GM21786 (cell line): ENCODE data around the gene PHKG1.
"Not testable (repeated sequence)": the region's sequence is repeated elsewhere in the genome, so short reads cannot be mapped to it uniquely, and the experiment has no call there.

Source experiments
- ATAC-seq: cut with Tn5 transposase; IDR thresholded peaks from one replicate; pipeline ENCODE4 v1.9.1; 2021; ENCODE audit not compliant: unreplicated experiment

Gene PHKG1

DNA sequence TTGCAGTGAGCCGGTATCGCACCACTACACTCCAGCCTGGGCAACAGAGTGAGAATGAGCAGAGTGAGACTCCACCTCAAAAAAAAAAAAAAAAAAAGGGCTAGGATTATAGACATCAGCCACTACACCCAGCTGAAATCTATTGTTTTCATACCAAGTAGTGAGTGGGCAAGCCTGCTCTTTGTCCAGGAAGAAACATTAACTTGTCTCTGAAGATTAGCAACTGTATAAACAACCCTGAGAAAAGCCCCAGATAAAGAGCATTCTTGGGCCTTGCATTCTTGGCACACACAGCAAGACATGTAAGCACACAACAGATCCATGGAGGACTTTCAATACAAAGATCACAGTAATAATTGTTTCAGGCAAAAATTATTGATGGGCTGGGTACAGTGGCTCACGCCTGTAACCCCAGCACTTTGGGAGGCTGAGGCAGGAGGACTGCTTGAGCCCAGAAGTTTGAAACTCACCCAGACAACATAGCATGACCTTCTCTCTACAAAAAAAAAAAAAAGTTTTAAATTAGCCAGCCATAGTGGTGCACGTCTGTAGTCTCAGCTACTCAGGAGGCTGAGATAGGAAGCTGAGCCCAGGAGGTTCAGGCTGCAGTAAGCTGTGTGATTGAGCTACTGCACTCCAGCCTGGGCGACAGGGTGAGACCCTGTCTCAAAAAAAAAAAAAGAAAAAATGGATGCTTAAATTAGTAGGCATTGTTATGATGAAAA is 45.9 kb downstream of the PHKG1 start:
- ATAC-seq: no peak

DNA sequence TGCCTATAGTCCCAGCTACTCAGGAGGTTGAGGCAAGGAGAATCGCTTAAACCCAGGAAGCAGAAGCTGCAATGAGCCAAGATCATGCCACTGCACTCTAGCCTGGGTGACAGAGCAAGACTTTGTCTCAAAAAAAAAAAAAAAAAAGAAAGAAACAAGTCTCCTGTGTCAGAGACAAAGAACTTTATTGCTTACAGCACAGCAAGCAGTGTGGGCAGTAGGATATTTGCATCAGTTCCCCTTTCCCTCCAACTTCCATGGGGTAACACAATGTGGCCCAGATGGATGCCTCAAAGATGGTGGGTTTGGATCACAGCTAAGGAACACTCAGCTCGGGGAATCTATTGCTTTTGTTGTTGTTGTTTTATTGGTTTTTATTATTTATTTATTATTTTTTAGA is 47.0 kb downstream of the PHKG1 start:
- ATAC-seq: not testable (repeated sequence)

DNA sequence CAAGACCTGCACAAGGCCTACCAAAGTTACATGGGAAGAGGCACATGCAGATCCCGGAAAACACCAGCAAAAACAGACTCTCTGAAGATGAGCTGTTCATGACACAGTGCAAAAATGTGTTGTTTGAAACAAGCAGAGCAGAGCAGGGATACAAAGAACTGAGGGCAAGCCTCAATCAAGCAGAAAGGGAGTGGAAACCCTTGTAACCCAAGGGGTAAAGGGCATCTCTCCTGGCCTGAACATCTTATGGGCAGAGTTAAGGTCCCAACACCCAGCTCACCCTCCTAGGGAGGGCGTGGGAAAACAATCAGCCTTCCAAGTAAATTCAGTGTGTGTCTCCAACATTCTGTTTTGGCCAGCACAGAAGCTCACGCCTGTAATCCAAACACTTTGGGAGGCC is 52.0 kb downstream of the PHKG1 start:
- no peak for ATAC-seq

DNA sequence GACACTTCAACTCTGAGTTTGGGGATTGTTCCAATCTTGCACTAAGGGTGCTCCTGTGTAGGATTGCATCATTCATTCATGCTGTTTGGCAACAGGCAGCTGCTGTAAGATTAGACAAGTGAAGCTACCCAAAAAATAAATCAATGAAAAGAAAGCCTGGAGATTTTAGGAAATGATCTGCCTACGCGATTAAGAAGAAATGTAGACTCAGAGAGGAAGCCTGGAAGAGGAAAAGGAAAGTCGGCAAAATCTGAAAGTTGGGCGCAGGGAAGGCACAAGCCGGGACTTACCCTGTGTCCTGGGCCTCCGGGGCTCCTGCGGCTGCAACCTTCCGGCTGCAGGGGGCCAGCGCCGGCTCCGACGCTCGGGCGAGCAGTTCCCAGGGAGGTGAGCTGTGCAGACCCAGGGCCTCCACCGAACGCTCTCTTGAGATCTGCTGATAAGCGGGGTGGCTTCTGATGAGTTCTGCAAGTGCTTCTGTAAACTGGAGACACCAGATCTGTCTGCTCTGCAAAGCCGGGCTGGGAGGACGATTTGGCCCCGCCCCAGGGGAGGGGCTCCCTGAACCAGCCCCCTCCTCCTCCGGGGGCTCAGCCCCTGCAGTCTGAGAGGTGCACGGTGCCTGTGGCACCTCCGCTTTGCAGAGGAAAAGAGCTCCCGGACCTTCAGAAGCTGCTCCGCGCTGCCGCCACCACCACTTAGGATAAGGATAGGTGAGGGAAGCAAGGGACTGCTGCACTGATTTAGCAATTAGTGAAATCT is 58.9 kb downstream of the PHKG1 start:
- ATAC-seq: peak; percentile 94

DNA sequence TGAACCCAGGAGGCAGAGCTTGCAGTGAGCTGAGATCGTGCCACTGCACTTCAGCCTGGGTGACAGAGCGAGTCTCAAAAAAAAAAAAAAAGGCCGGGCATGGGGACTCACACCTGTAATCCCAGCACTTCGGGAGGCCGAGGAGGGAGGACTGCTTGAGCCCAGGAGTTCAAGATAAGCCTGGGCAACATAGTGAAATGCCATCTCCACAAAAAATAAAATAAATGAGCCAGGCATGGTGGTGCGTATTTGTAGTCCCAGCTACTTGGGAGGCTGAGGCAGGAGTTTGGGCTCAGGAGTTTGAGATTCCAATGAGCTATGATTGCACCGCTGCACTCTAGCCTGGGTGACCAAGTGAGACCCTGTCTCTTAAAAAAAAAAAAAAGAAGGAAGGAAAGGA is 60.2 kb downstream of the PHKG1 start:
- ATAC-seq: not testable (repeated sequence)

DNA sequence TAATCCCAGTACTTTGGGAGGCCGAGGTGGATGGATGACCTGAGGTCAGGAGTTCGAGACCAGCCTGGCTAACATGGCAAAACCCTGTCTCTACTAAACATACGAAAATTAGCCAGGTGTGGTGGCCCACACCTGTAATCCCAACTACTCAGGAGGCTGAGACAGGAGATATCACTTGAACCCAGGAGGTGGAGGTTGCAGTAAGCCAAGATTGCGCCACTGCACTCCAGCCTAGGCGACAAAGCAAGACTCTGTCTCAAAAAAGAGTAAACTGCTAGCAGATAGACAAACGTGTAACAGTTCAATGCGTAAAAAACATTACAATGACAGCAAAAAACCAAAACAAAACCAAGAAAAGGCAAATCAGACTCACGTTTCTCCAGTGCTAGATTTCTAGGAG is 61.2 kb downstream of the PHKG1 start:
- ATAC-seq: not testable (repeated sequence)

DNA sequence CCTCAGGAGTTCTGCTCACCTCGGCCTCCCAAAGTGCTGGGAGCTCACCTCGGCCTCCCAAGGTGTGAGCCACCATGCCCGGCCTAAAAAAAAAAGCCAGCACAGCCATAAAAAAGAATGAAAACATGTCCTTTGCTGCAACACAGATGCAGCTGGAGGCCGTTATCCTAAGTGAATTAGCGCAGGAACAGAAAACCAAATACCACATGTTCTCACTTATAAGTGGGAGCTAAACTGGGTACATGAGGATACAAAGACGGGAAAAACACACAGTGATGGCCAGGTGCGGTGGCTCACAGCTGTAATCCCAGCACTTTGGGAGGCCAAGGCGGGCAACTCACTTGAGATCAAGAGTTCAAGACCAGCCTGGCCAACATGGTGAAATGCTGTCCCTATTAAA is 62.4 kb downstream of the PHKG1 start:
- ATAC-seq: no peak
